Suprapubic skin (tissue), 4 donors: Measurements from ENCODE around the gene LSP1.

Experiments
- EP300 ChIP-seq: sonication (generic); formaldehyde crosslinking; IDR thresholded peaks from one replicate; pipeline ENCODE4 v1.6.1; 2017; ENCODE audit warnings: antibody characterized with exemption
- POLR2A ChIP-seq, 2 donors: fragments of 450-650 bp; IDR thresholded peaks; one replicate each; pipeline ENCODE4 v1.6.1; 2017; ENCODE audit warnings: antibody characterized with exemption in 2 of 2, mild to moderate bottlenecking in 2 of 2, moderate library complexity in 2 of 2
- POLR2AphosphoS5 ChIP-seq, 3 donors: sonication (generic); formaldehyde crosslinking; IDR thresholded peaks; one replicate each; pipeline ENCODE4 v1.6.1; 2017; ENCODE audit warnings: antibody characterized with exemption in 3 of 3
- TF ChIP-seq, protein P1 (sequence below), 2 donors: fragments of 200-600 bp in 1 of 2; fragments of 450-650 bp in 1 of 2; sonication (generic) in 1 of 2; IDR thresholded peaks; one replicate each; pipeline ENCODE4 v1.5.1; 2016 to 2019; ENCODE audit warnings: antibody characterized with exemption in 2 of 2, mild to moderate bottlenecking in 1 of 2, moderate library complexity in 1 of 2

DNA sequence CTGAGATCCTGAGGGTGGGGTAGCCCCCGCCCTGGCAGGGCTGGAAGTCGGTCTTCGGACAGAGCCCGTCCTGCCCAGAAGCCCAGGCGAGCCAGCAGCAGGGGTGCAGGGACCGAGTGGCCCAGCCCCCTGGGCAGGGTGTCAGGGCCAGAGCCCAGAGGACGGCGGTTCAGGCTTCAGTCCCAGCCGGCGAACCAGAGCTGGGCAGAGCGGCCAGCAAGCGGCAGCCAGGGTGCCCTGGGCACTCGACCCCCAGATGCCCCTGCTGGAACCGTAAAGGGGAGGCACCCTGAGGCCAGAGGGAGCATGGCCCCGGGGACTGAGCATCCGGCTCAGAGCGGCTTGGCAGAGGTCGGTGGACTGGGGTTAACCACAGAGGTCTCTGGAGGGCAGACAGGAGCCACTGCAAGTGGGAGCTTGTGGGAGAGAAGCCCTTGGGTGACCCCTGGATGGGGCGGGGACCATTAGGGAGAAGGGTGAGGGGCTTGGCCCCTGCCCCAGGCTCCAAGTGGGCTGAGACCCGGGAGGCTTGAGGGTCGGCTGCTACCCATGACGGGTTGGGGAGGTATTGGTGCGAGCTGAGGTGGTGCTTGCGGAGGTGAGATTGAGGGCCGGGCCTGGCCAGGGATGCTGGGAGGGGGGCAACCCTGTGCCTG is 15.9 kb downstream of the LSP1 start:
- TF ChIP-seq, protein P1, sequence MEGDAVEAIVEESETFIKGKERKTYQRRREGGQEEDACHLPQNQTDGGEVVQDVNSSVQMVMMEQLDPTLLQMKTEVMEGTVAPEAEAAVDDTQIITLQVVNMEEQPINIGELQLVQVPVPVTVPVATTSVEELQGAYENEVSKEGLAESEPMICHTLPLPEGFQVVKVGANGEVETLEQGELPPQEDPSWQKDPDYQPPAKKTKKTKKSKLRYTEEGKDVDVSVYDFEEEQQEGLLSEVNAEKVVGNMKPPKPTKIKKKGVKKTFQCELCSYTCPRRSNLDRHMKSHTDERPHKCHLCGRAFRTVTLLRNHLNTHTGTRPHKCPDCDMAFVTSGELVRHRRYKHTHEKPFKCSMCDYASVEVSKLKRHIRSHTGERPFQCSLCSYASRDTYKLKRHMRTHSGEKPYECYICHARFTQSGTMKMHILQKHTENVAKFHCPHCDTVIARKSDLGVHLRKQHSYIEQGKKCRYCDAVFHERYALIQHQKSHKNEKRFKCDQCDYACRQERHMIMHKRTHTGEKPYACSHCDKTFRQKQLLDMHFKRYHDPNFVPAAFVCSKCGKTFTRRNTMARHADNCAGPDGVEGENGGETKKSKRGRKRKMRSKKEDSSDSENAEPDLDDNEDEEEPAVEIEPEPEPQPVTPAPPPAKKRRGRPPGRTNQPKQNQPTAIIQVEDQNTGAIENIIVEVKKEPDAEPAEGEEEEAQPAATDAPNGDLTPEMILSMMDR (IDR thresholded peaks at IDR 0.05), result no peak
- TF ChIP-seq POLR2A (IDR thresholded peaks at IDR 0.05) (no peak), EP300 (no peak), POLR2AphosphoS5 (IDR thresholded peaks at IDR 0.05) (no peak)
